Stomach (tissue), 9 donors: Measurements from ENCODE around the gene ERCC2. TPM values are rescaled to one million over a fixed set of nuclear protein-coding genes. Genes with fewer than 3 reads are reported as not detected.

Source experiments
- DNase-seq, 2 donors: peaks; one replicate each; pipeline versions ENCODE4 v3.0.0 to v3.0.0-alpha.2; 2013 to 2019
- H3K27ac ChIP-seq, 5 donors: fragments of 200-600 bp in 4 of 5; sonication (generic) in 4 of 5; one replicate each; pipeline ENCODE4 v1.5.1; 2013 to 2019; ENCODE audit warnings: mild to moderate bottlenecking in 1 of 5, moderate library complexity in 1 of 5
- H3K27me3 ChIP-seq, 3 donors: fragments of 200-600 bp; sonication (generic); one replicate each; pipeline ENCODE4 v1.5.1; 2017 to 2019; ENCODE audit warnings: mixed run types in 1 of 3
- H3K36me3 ChIP-seq, 4 donors: fragments of 200-600 bp; sonication (generic); 1 replicate in 3 of 4; 2 replicates in 1 of 4; pipeline ENCODE4 v1.5.1; 2016 to 2019
- H3K4me1 ChIP-seq, 4 donors: fragments of 200-600 bp; sonication (generic); one replicate each; pipeline ENCODE4 v1.5.1; 2016 to 2019
- H3K4me3 ChIP-seq, 4 donors: fragments of 200-600 bp; sonication (generic) in 3 of 4; one replicate each; pipeline ENCODE4 v1.5.1; 2016 to 2019; ENCODE audit warnings: mild to moderate bottlenecking in 1 of 4
- H3K9me3 ChIP-seq, 4 donors: fragments of 200-600 bp; sonication (generic); one replicate each; pipeline ENCODE4 v1.5.1; 2016 to 2019
- CTCF ChIP-seq, 7 experiments: fragments of 450-650 bp in 4 of 7; fragments of 200-600 bp in 3 of 7; sonication (generic) in 3 of 7; IDR thresholded peaks; one replicate each; pipeline ENCODE4 v1.5.1; 2016 to 2019; ENCODE audit warnings: antibody characterized with exemption in 7 of 7, control low read depth in 2 of 7, mild to moderate bottlenecking in 1 of 7
- EP300 ChIP-seq: sonication (generic); formaldehyde crosslinking; IDR thresholded peaks from one replicate; pipeline ENCODE4 v1.6.1; 2017; ENCODE audit warnings: antibody characterized with exemption
- POLR2A ChIP-seq, 4 donors: fragments of 450-650 bp; IDR thresholded peaks; one replicate each; pipeline ENCODE4 v1.6.1; 2016; ENCODE audit warnings: antibody characterized with exemption in 4 of 4, control low read depth in 2 of 4, mild to moderate bottlenecking in 1 of 4, moderate library complexity in 1 of 4
- POLR2AphosphoS5 ChIP-seq, 3 donors: sonication (generic); formaldehyde crosslinking; IDR thresholded peaks; one replicate each; pipeline ENCODE4 v1.6.1; 2016; ENCODE audit warnings: antibody characterized with exemption in 3 of 3
- WGBS, 5 donors: extraction: QIAGEN DNeasy Blood & Tissue Kit in 3 of 5; methylation state at CpG; one replicate each; pipeline versions ENCODE4 v1.1.5 to v1.1.7; 2013 to 2018; 5-methylcytosine and 5-hydroxymethylcytosine counted together
- intact Hi-C: fragments of 100-400 bp; cut with DNase I; formaldehyde crosslinking; loops from one replicate; pipeline ENCODE4 v1.15.1; 2023; ENCODE audit warnings: low total_unique reads
- polyA plus RNA-seq, 3 donors: library from polyadenylated mRNA; stranded (reverse); fragments of 200-250 nt; gene quantifications; one replicate each; pipeline ENCODE4 v1.2.3, GENCODE V29; 2013
- total RNA-seq, 5 donors: library from RNA; depleted of rRNA; stranded (reverse); fragments of >200 nt; gene quantifications; one replicate each; pipeline versions ENCODE4 v1.1.0 to v1.2.3, GENCODE V29; 2014 to 2016
- donor health status: healthy with polysubstance abuse.
- donor health status: Bipolar disorder and iron deficiency.
- donor health status: healthy.

The ERCC2 gene
- total and polyA plus RNA-seq, 8 donors, result 5.3 to 77.3 (median 8.7) TPM

- 73 to 88% (median 85%) methylated on average over 5 to 6 of the region's 6 CpGs for WGBS, 5 donors
- DNase-seq, result no peak
- no peak for TF ChIP-seq EP300
- no peak for TF ChIP-seq CTCF (IDR thresholded peaks at IDR 0.05)
- no peak for TF ChIP-seq POLR2A (IDR thresholded peaks at IDR 0.05)
- no peak for TF ChIP-seq POLR2AphosphoS5 (IDR thresholded peaks at IDR 0.05)
These were observed 29.8 kb upstream of the ERCC2 start for GRCh38 chr19:45400192-45400591.

DNA sequence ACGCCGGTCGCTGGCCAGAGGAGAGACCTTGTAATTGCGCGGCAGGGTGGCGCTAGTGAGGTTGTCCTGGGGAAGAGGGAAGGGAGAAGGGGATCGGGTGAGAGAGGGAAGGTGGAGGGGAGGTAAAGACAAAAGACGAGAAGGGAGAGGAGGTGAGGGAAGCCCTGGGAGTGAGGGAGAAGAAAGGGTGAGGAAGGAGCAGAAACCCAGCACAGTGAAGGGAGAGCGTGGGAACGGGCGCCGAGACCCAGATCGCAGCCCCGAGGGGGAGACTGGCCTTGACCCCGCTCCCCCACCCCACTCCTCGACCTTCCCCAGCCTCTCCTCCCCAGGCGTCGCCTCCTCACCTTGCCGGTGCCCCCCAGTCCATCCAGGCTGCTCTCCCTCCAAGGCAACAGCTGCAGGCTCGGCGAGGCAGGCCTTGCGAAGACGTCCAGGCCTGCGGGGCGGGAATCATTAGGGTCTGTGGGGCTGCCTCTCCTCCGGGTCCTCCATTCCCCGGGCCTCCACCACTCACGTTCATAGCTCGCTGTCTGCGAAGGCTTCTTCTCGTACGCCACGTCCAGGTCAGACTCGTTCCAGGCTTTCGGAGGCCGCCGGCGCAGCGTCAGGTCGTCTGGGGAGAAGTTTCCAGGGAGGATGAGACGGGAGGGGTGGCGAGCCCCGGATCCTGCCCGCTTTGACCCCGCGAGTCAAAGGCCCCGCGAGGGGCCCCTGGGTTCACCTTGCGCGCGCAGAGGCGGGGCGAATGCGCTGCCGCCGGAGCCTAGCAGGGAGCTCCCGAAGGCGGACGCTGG, 25.6 kb upstream of the ERCC2 start:
- Histone ChIP-seq H3K4me1 (peaks cover 9 to 17% (median 13%) of the 10 kb centered on the region in 4 donors), H3K9me3 (no peaks in the 10 kb centered on the region), H3K4me3 (no peak overlapping the region), H3K27ac (no peak overlapping the region), H3K36me3 (peaks cover 4 to 26% (median 22%) of the 10 kb centered on the region in 4 donors), H3K27me3 (peaks cover 0 to 28% (median 5%) of the 10 kb centered on the region in 3 donors)
- TF ChIP-seq CTCF (IDR thresholded peaks at IDR 0.05) (no peak), POLR2A (IDR thresholded peaks at IDR 0.05) (no peak), POLR2AphosphoS5 (IDR thresholded peaks at IDR 0.05) (no peak), EP300 (no peak)
- WGBS, 5 donors, result 64 to 76% (median 74%) methylated on average over 48 to 59 of the region's 59 CpGs
- DNase-seq, result no peak
- intact Hi-C loops, result no loop called here

More at GRCh38 chr19:45400192-45400591, 29.8 kb upstream of the ERCC2 start:
- Histone ChIP-seq H3K27ac (no peak overlapping the region), H3K4me3 (no peak overlapping the region), H3K9me3 (no peaks in the 10 kb centered on the region), H3K36me3 (peaks cover 4 to 20% (median 18%) of the 10 kb centered on the region in 4 donors), H3K4me1 (peaks cover 34 to 48% (median 42%) of the 10 kb centered on the region in 4 donors), H3K27me3 (peaks cover 0 to 54% (median 18%) of the 10 kb centered on the region in 3 donors)
- intact Hi-C loops, result no loop called here

- no peak for DNase-seq
- intact Hi-C loops, result no loop called here
- Histone ChIP-seq H3K9me3 (no peaks in the 10 kb centered on the region), H3K4me1 (no peaks in the 10 kb centered on the region), H3K27me3 (peaks cover 0 to 40% (median 5%) of the 10 kb centered on the region in 3 donors), H3K36me3 (peaks cover 4 to 25% (median 22%) of the 10 kb centered on the region in 4 donors), H3K4me3 (no peak overlapping the region), H3K27ac (no peak overlapping the region)
- 94 to 96% (median 96%) methylated on average over 15 to 21 of the region's 21 CpGs for WGBS, 5 donors
- TF ChIP-seq POLR2A (IDR thresholded peaks at IDR 0.05) (no peak), CTCF (IDR thresholded peaks at IDR 0.05) (no peak), POLR2AphosphoS5 (IDR thresholded peaks at IDR 0.05) (no peak), EP300 (no peak)
These were observed 21.7 kb upstream of the ERCC2 start for GRCh38 chr19:45391871-45392665.

GRCh38 chr19:45391346-45391745, 21.0 kb upstream of the ERCC2 start:
- Histone ChIP-seq H3K36me3 (peaks cover 3 to 18% (median 15%) of the 10 kb centered on the region in 4 donors), H3K9me3 (no peaks in the 10 kb centered on the region), H3K4me3 (no peak overlapping the region), H3K27ac (no peak overlapping the region), H3K4me1 (no peaks in the 10 kb centered on the region), H3K27me3 (peaks cover 0 to 40% (median 4%) of the 10 kb centered on the region in 3 donors)
- TF ChIP-seq POLR2A (IDR thresholded peaks at IDR 0.05) (no peak), POLR2AphosphoS5 (IDR thresholded peaks at IDR 0.05) (no peak), CTCF (IDR thresholded peaks at IDR 0.05) (no peak), EP300 (no peak)
- intact Hi-C loops, result no loop called here
- 72 to 80% (median 75%) methylated on average over 3 of the region's 3 CpGs for WGBS, 5 donors
- DNase-seq, result no peak
